Embryonic facial prominence (tissue), 1 donor: ENCODE measurements around the gene AUTS2.

Source experiments
- DNase-seq: peaks from one replicate; pipeline ENCODE4 v3.0.0-alpha.2; 2016; ENCODE audit errors: extremely low spot score

Gene AUTS2

DNA sequence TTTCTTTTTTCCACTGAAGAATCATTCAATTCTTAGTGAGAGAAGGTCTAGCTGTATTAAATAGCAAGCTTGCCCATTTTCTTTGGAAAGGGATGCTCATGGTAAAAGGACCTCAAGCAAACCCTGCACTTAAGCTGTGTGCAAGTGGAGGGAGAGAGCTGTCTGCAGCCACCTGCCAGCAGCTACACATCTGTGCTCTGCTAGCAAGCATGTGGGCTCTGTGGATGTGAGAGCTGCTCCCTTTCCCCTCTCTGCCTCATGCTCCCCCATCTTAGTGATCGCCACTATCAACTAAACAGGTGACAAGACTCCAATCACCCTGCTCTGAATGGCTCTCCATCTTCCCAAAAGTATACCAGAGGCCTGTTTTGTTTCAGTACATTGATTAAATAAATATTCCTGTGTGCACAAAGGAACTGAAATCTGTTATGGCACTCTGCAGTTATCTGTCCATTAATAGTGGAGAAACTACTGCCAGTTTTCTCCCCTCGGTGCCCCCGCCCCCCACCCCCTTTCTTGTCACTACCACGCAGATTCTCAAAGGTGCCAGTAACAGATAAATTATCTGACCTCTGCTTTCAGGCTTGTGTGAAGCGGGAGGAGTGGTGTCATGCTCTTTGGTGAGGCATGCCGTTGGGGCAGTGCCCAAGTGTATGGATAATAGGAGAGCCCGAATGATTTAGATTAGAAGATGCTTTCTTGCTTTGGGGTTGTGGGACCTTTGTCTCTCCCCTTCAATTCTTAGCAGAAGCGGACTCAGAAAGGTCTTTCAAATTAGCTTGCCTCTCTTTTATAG, 26.4 kb downstream of the AUTS2 start:
- DNase-seq, result no peak

DNA sequence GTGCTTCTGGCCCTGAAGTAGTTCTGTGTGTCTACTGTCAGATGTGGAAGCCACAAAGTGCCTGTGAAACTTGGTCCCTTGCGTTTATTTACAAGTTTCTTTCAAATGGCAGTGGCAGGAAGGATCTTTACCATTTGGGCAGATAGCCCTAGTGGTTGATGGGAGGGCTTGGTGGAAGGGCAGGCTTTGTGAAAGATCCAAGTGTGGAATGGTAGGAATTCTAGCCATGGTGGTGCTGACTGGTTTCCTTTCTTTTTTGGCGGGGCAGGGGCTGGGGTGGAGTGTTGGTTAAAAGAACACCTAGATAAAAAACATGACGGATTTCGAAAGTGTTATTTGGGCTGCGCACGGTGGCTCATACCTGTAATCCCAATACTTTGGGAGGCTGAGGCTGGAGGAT, 27.0 kb downstream of the AUTS2 start:
- no peak for DNase-seq

DNA sequence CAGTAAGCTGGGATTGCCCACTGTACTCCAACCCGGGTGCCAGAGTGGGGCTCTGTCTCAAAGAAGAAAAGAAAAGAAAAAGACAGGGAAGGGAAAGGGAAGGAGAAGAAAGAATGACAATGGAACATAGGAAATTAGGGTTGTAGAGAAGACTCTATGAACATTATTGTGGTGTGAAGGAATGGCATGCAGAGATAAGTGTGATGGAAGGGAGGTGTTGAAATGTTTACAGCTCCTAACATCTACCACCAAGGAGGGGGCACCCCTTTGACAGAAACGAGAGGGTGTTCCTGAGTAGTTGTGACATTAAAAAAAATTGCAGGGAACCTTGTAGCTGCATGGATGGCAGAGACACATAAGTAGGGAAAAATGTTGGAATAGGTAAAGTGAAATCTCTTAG, 27.5 kb downstream of the AUTS2 start:
- no peak for DNase-seq

DNA sequence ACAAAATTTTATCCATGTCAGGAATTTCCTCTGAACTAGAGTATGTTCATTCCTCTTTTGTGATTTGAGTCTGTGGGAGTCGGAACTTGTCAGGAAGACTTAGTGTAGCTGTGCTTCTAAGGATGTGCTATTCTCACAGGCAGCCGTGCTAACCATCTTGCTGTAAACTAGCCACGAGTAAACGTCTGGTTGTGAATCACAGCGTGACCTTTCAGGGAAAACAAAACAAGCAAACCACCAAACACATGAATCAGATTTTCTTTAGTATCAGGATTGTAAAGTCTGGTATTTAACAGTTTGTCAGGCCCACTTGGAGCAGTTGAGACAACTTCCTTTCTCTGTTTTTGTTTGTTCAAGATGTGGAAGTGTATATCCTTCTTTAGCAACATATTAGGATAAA, 32.0 kb downstream of the AUTS2 start:
- no peak for DNase-seq

DNA sequence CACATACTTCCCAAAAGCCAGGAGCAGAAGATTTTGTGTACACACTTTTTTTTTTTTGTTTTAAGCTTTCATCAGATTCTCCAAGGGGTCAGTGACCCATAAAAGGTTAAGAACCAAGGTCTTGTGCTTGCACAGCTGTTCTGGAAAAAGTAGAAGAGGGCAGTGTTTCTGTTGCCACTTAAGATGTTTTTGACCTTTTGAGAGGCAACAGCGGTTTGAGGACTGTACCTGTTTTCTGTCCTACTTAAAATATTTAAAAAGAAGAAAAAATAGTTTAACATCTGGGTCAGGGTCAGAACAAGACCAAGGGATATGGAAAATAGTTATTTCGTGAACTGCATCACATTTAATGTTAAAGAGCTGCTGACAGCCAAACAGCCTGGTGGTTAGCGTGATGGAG, 32.9 kb downstream of the AUTS2 start:
- no peak for DNase-seq

DNA sequence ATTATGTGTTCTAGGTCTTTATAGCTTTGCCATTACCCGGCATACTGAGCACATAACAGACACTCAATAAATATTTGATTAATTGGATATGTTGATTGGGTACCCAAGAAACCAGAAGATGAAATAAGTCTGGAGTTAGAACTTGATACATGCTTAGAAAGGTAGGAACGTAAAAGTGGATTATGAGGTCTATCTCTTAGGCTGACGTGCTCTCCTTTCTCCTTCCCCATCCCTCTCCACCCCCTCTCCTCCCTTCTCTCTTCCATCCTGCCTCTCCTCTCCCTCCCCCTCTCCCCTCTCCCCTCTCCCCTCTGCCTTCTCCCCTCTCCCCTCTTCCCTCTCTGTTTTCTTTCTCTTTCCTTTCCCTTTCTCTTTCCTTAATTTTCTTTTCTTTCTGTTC, 34.0 kb downstream of the AUTS2 start:
- DNase-seq, result no peak

DNA sequence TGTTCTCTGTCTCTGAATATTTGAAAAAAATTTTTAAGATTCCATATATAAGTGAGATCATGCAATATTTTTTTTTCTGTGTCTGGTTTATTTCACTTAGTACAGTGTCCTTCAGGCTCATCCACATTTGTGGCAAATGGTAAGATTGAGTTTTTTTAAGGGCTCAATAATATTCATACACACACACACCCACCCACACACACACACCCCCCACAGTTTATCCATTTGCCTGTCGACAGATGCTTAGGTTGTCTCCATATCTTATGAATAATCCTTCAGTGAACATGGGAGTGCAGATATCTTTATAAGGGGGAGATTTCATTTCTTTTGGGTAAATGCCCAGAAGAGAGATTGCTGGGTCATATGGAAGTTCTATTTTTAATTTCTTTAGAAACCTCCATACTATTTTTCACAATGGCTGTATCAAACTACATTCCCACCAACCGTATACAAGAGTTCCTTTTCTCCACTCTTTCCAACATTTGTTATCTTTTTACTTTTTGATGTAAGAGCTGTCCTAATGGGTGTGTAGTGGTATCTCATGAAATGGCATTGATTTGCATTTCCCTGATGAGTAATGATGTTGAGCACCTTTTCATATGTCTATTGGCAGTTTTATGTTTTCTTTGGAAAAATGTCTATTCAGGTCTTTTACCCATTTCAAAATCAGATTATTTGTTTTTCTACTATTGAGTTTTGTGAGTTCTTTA, 35.0 kb downstream of the AUTS2 start:
- no peak for DNase-seq

DNA sequence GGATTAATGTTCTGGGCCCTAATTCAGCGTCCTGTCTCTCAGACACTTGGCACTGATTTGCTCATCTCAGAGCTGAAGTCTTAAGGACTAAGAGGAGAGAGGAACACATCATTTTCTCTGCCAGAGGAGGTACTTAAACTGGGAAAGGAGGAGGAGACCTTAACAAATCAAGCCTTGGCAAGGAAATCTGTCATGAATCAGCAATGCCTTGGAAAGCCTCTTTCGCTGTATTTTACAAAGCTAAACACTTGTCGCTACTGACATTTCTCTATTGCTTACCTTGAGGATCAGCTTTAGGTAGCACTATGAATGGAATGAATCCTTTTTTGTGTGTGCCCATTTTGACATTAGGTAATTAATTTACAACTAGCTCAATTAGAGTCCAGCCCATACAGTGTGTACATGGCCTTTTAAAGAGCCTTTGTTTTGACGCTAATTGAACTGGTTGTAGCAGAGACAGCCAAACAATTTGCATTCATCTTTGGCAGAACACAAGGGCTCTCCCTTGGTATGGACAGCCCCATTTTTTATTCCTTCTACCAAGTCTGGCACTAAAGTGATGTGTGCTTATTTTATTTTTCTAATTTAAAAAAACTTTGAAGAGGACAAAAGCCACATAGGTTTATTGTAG, 37.4 kb downstream of the AUTS2 start:
- DNase-seq, result no peak

DNA sequence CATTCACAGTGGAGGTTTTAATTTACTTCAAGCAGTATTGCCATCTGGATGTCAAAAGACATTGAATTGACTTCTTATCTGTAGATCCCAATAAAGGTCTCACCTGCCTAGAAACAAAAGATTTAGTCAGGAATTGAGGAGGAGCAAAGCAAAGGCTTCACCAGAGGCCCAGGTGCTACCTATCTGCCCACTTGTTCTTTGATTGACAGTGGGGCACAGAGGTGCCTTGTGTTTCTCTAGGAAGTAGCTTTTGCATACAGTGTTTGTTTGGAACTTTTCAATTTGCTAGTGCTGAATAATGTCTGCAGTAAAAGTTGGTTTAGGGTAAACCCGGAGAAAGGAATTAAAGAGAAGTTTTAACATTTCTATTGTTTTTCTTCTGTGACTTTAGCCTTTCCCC, 40.4 kb downstream of the AUTS2 start:
- no peak for DNase-seq

DNA sequence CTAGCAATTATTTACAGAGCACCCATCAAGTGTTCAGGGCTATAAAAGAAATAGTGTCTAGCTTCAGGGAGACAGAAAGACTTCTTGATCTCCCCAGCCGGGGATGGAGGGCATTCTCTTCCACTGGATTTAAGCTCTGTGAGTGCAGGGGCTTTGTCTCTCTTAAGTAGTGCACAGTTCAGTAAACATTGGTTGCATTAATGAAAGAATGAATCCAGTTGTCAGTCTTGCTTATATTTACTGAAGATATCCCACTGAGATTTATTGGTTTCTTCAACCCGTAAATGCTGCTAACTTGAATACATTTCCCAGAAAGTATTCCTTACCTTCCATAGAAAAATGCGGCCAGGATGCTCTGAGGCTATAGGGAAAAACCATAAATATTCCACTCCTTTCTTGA, 41.9 kb downstream of the AUTS2 start:
- no peak for DNase-seq

DNA sequence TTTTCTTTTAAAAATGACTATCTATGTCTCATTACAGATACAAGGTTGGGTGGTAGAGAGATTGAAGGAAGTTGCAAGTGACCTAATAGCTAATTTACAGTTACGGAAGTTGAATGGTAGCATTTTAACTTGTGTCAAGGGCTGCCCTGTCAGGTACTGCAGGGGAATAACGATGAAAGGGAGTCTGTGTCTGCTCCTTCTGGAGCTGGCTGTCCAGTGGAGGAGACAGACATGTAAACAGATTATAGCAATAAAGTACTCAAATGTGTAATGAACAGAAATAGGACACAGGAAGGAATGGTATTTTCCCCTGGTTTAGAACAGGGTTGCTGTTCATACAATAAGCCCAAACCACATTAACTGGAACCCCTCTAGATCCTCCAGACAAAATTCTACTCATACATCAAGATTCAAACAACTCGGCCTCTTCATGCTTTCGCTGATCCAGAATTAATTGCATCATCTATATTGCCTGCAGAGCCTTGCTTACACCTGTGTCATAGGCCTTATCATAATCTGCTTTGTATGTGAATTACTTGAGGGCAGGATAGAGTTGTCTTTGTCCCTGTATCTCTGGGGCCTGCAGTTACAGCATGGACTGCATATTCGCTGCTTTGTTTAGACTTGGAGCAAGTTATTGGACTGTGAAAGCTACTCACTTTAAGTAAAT, 42.8 kb downstream of the AUTS2 start:
- no peak for DNase-seq

DNA sequence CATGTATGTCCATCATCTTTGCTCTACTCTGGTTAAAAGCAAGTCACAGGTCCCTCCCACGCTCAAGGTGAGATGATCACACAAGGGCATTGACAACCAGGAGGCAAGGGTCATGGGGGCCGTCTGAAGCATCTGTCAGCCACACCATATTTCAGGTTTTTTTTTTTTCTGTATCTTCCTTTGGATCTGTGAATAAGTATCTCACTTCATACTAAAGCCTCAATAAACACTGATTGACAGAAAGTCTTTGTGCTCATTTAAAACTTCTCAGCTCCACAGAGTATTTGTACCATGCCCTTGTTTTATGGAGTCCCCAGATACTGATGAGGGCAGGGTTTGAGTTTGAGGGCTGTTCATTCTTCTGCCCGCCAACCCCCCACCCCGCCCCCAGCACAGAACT, 45.0 kb downstream of the AUTS2 start:
- DNase-seq, result no peak

DNA sequence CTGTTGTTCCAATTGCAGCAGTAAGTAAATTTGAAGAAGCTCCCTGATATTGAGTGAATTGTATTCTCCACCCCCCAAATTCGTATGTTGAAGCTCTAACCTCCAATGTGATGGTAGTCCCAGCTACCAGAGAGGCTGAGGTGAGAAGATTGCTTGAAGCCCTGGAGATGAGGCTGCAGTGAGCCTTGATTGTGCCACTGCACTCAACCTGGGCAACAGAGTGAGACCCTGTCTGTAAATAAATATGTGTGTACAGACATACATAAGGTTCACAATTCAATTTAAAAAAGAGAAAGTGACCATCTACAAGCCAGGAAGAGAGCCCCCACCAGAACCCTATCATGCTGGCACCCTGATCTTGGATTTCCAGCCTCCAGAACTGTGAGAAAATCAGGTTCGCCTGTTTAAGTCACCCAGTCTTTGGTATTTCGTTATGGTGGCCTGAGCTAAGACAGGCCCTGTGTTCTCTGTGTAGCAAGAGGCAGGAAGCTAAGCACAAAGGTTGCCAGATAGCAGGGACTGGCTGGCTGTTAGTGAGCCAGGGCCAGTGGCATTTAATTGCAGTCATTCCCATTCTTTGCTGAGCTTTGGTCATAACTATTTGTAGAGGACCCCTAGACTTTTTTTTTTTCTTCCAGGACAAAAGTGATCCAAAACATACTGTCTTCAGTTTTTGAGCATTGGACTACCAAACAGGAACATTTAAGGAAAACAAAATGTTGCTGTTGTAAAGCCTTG, 45.6 kb downstream of the AUTS2 start:
- DNase-seq, result no peak

DNA sequence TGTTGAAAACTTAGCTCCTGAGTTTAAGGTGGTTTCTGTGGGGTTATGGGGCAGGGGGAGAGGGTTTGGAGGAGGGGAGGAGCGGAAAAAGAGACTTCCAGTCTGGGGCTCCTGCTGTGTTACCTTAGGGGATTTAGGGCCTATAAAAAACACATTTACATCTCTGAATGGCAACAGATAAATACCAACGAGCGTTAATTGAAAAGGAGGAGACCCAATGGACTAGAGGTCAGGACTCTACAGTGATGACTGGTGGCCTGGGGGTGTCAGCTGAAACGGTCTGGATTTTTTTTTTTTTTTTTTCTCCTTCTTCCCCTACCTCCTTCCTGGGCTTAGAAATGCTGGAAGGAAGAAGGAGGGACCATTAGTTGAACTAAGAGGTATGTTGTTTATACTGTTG, 47.4 kb downstream of the AUTS2 start:
- no peak for DNase-seq

DNA sequence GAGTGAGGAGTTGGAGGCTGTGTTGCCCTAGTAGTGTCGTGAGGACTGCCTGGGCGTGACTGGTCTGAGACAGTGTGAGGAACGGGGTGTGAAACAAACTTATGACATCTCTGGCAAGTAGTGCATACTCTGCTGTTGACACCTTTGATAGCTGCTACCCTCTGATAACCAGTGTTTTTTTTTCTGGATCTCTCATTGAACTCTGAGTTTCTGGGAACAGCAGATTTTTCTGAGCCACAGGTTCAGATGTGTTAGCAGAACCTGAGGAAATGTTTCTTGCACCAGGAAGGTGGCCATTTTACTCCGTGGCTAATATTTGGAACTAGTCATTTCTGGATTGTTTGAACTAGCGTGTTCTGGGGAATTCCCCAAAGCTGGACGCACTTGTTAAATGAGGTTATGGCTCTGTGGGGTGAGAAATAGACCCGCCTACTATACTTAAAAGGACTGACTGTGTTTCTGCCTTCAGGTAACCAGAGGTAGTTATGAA, 52.9 kb downstream of the AUTS2 start:
- no peak for DNase-seq

DNA sequence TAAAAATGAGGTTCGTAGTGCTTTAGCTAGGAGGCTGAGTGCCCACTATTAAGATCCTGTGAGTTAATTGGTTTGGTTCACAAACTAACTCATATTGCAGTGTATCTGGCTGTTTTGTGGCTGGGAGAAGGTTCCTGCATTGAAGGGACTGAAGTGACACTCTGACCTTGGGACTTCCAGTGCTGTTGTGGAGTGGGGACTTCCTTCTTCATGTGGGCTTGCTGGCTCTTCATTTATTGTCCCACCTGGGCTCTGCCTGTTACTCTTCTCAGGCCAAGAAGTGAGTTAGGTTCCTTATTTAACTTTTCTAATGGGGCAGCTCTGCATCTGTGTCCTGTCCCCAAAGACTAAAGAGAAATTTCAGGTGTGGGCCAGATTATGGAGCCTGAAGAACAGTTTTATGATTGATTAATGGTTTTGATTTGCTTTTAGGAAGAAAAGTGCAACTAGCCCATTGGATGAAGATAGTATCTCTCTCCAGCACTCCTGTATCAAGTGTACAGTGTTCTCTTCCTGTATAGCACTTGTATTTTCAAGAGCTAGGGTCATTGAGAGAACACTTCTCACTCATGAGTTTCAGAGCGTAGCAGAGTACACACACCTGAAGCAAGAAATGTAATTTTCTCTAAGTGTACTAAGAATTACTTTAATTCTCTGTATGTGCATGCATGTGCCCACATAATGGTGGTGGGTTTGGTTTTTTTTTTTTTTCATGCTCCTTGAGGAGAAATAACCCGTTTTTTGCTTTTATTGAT, 54.8 kb downstream of the AUTS2 start:
- no peak for DNase-seq

DNA sequence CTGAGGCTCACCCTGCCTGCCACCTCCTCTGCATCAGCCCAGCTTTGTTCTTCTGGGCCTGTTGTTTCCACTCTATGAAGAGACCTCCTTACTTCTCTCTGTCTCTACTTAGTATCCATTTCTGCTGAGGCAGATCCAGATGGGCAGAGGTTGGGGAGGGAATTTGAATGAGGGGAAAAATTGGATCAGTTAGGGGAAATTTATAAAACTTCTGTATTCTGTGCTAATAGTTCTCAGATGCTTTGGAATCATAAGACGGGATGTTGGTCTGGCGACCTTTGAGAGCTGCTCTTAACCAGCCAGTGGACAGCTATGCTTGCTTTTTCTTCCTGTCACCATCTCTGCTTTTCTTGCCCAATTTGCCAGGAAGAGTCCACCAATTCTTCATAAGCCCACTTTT, 55.5 kb downstream of the AUTS2 start:
- DNase-seq, result no peak

DNA sequence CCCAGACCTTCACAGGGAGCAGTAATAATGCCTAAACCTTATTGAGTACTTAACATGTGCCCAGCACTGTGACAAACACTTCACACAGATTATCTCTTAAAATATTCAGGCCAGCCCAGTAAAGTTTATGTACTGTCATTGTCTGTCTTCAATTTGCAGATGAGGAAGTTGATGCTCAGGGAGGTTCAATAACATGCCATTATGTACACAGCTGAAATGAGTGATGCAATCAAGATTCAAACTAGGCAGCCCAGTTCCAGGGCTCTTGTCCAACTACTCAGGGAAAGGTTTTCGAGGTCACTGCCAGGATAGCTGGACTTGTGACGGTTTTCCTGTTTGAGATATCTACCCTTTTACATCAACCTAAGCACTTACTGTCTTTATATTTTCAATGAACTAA, 56.1 kb downstream of the AUTS2 start:
- no peak for DNase-seq

DNA sequence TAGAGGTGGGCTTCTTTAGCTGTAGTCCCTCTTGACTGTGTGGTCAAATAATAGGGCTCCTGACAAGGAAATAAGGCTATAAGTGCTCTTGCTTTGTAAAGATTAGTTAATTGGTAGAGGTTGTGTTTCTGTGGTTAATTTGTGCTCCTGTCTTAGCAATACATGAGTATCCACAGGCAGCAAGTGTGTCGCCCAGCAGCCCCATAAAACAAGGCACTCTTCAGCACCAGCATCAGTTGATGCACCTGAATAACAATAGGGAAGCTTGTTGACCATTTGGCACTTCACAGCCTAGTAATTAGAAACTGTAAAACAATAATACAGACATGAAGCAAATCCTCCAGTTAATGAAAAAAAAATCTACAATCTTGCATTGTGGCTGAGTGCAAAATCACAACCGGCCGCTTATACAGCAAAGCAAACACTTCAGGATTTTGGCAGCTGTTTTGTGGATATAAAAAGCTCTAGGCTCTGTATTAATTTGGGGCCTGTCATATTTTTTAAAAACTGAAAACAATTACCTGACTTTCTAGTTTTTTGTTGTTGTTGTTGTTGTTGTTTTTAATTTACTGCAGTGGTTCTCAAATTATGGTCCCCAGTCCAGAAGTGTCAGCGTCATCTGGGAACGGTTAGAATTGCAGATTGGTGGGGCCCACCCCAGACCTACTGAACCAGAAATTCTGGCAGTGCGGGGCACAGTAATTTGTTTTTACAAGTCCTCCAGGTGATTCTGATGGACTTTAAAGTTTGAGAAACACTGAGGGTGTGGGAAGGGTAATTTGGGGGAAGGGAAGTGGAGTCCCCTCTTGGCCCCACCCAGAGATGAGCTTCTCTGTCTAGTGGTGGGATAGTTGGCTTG, 56.8 kb downstream of the AUTS2 start:
- DNase-seq, result no peak

DNA sequence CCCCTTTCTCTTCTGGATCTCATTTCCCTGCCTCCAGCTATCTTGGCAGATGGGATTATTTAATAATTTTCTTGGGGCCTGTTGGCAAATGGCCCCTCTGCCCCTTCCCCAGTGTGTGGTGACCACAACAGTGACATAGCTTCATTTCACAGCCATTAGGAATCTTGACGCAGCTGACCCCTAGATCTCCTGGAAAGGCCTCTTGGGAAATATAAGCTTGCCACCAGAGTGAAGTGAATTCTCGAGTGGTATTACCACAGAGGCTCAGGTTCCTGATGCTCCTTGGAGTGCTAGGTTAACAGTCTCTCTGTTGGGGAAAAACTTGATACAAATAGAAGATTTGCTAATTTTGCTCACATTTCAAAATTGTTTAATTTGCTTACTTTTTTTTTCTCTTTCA, 57.8 kb downstream of the AUTS2 start:
- DNase-seq, result no peak
